ENCODE data around the gene ZNF319.
"Not testable (repeated sequence)": the region's sequence is repeated elsewhere in the genome, so short reads cannot be mapped to it uniquely, and the experiment has no call there.

Gene ZNF319

DNA sequence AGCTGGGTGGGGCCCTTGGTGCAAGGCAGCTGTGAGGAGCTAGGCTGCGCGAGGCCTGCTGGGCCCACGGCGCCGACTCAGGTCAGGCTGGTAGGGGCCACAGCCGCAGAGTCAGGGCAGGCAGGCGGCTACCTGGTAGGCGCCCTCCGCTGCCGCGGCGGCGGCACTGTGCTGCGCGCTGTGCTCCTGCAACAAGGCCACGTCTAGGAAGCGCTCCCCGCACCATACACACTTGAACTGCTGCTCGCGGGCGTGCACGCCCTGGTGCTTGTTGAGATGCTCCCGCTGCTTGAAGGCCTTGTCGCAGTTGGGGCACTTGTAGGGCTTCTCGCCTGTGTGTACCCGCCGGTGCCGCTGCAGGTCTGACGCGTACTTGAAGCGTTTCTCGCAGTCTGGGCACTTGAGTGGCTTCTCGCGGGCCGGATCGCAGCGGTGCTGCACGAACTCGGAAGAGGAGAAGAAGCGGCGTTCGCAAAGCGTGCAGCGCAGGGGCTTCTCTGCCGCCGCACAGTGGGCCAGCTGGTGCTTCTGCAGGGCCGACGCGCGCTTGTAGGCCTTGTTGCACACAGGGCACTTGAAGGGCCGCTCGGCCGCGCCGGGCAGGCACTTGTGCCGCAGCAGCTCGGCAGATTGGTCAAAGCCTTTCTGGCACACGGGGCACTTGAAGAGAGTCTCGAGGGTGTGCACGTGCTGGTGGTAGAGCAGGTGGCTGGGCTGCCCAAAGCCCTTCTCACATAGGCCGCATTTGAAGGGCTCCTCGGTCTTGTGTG is 3.9 kb downstream of the ZNF319 start:
- DNase-seq = no peak

DNA sequence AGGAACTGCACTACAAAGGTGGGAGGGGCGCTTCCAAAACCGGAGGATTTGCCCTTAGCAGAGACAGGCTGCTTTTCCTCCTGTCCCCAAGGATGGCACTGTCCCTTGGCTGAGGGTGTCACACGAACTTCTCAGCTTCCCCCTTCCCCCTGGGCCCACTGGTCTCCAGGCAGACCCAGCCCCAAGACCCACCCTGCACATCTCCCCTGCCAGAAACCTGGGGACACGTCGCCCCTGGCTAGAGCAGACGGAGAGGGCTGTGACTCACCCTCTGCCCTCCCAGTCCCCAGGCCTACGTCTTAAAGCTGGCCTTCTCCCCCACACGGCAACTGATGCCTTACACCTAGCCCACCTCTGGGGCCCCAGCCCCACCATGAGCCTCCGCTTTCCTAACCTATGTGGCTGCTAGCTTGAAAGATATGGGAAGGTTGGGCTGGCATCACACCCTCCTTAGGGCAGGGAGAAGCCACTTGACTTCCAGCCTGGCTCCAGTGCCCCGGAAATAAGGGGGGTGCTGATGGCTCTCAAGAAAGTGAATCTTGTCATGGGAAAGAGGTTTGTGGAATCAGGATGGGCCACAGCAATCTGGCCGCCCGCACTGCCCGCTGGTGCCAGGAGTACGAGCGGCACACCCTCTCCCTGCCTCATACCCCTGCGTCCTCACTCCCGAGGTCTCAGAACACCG is 4.6 kb downstream of the ZNF319 start:
- no peak for DNase-seq

DNA sequence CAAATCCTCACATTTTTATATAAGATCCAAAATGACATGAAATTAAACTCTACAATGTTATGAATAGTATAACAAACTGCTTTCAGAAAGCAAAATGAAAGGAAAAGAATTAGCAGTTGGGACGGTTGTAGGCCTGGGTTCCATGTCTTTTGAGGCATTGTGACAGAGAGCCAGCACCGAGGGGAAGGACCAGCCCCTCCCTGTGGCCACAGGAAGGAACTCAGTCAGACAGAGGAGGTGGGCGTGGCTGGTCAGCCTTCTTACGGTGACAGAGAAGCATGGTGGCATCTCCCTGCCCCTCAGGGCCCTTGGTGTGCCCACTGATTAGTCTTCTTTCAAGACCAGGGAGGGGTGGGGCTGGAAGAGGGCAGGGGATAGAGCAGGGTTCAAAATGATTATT is 5.7 kb downstream of the ZNF319 start:
- DNase-seq = peak in 1 of 2 experiments; percentile 13

DNA sequence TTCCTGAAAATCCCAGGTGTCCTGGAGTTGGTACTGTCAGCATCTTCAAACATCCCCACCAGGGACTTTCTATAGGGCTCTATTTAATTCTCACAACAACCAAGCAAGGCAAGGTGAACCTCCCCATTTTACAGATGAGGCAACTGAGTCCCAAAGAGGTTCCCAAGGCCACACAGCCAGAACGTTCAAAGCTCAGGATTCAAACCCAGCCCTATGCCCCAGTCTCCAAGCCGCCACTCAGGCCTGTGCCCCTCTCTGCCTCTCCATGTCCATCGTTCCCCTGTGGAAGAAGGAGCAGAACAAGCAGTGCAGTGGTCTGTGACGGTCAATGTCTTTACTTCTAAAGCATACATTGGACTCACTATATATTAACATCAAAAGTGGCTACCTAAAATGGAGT is 6.1 kb downstream of the ZNF319 start:
- no peak for DNase-seq

DNA sequence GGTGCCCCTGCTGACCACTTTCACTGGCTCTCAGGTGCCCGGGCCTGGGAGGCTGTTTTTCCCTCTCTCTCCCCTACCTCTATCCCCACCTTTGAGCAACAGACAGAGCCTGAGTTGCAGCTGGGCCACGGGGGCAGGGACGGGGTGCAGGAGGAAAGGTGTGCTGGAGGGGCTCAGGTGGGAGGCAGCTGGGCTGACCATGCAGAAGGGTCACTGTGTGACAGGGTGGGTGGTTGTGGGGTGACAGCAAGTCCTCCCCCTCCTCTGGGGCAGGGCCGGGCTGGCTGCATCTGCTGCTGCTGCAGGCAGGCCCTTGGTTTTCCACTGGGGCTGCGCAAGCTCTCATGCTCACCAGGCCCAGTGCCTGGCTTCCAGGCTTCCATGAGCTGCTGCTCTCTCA is 6.6 kb downstream of the ZNF319 start:
- DNase-seq = no peak

DNA sequence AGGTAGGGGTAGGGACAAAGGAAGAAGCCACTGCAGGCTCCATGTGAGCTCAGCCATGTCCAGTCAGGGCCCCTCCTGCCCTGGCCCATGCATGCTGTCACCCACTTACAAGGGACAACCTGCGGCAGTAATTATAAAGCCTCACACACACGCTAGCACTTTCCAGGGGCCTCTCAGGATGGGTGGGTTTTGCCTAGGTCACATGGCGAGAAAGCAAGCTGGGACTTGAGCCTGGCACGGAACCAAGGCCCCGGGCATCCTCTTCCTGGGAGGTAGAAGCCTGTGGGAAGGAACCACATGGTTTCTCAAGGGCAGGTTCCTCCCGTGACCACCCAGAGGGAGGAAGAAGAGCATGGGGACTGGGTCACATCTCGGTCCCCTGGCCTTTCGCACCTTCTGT is 7.0 kb downstream of the ZNF319 start:
- DNase-seq = no peak

DNA sequence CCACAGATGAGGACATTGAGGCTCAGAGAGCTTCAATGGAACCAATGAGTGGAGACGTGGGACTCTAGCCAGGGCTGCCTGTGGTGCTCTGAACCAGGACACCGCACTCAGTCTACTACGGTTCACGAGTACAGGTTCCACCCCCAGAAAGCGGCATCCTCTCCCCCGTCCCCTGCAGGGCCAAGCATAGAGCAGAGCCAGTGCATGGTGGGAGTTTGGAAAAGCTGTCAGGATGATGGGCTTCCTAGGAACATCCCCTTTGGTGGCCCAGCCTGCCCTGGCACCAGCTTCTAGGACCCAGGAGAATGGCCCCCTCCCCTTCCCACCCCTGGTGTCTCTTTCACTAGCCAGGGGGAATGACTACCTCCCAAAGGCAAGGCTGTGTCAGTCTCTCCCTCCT is 8.4 kb downstream of the ZNF319 start:
- DNase-seq = no peak

DNA sequence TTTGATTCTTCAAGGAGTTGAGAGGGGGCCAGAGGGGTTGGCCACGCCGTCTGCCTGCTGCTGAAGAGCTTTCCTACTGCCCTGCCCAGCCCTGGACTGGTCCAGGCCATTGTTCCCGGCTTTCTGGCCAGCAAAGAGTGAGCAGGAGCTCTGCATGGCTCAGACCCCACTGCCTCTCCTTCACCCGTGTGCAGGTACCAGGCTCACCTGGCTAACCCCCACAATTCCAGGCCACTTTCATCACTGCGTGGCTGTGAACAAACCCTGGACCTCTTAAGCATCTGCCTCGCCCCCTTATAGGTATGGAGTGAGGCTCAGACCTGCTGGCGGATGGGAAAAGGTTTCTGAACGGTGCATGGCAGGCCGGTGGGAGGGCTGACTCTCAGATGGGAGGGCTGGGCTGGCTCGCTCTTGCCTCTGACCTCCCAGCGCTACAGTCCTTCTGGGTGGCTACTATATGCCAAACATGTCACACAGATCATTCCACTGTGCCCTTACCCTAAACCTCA is 8.9 kb downstream of the ZNF319 start:
- DNase-seq = no peak

DNA sequence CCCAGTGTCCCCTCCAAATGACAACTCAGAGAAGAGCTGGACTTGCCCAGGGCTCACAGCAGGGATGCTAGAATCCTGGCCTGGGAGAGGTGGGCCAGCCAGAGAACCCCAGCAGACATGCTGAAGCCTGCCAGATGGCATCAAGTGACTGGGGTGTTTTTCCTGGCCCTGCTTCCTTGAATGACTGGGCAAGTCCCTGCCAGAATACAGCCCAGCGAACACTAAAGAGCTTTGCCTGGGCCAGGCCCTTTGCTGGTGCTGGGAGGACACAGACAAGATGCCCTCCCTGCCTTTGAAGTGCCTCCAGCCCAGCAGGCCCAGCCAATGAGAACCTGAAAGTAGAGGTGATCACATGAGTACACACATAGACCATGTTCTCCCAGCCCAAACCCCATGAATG is 11.5 kb downstream of the ZNF319 start:
- no peak for DNase-seq

DNA sequence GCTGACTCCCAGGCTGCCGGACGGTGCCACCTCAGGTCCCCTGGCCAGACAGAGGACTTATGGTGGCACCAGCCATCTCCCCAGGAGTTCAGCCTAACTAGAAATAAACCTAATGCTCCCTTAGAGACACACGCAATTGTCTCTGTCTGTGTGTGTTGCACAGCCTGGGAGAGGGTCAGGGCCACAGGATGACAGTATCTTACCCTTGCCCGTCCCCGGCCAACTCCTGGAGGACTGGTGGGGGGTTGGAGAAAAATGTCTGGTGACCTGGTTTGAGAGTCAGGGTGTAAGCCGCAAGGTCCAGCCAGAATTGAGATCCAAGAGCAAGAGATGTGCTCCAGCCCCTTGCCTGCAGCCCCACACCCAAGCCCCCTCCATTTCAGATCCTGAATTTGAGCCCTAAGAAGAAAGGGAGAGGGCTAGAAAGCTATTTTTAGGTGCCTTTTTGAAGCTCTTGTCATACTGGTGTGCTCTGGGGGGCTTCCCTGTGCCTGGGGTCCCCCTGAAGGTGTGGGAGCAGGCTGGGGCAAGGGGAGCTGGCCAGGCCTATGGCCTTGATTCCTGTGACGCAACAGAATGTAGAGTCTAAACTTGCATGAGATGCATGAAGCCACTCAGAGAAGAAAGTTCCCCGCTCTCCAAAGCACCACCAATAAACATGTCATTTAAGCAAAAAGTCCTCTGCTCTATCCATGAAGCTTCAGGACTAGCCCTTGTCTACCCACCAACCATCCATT is 12.9 kb downstream of the ZNF319 start:
- DNase-seq = no peak

DNA sequence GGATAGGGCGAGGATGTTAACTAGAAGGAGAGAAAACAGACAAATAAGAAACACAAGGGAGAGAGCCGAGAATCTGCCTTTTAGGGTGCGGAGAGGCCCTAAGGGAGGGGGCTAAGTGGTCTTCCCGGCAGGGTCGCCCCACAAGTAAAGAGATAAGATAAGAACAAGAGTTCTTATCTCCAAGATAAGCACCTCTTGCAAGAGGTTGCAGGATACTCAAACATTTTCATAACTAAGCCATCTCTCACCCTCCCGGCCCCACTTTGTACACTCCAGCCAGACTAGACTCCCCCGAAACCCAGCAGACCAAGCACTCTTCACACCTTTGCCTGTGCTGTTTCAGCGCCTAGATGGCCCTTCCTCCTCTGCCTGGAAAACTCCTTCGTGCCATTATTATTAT is 14.3 kb downstream of the ZNF319 start:
- no peak for DNase-seq

DNA sequence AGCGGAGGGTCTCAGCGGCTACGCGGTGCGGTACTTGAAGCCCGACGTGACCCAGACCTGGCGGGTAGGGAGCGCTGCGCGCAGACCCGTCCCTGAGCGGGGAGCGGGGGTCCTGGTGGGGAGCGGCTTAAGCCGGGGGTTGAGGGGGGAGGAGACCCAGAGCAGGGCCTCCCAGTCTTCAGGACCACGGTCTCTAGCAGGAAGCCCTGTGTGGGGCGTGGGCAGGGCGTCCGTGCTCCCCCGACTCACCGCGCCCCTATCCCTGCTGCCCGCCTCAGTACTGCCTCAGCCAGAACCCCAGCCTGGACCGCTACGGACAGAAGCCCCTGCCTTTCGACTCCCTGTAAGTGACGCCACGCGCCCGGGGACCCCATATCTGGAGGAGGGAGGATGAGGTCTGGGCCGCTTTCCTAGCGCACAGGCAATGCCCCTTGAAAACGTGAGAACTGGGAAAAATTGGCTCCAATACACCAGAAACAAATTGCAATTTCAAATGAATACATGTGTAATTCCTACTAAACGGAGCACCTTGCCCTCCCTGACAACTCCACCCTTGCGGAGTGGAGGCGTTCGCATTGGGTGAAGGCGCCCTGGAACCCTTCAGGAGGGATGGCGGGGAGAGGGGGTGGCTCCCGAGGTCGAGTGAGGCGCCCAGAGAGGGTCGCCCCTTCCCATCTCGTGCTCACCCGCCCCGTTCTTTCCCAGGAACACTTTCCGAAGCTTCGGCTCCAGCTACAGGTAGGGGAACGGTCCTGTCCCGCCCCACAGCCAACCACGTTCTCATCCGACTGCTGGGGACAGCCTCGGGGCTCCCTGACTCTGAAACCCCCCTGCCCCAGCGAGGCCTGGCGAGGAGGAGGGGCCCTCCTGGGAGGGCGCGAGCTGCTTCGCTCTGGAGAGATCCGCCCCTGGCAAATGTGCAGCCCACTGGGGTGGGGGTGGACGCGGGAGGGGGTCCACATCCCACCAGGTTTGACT is 15.0 kb downstream of the ZNF319 start:
- DNase-seq = no peak

DNA sequence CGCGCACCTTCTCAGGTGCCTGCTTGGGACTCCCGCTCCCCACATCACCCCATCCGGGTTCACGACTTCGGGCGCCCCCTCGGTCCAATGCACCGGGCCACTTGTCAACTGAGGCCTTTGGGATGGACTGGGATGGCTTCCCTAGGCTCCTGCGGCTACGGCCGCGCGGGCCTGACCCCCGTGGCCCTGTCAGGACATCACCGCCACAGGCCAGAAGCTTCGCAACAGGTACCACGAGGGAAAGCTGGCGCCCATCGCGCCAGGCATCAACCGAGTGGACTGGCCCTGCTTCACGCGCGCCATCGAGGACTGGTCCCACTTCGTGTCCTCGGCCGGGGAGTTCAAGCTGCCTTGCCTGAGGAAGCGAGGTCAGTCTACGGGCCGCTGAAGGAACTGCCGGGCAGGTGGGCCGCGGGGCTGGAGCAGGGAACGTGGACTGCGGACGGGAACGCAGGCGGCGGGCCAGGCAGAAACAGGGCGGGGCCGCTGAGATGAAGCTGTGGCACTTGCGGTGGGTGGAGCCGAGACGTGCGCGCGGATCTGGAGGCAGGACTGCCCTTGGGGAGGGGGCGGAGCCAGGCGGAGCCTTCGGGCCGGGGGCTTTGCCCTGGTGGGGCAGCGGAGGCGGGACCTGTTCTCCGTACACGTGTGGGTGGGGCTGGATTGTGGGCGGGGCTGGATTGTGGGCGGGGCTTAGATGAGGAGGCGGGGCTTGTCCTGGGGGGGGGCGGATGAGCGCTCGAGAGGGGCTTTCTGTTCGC is 15.8 kb downstream of the ZNF319 start:
- no peak for DNase-seq

DNA sequence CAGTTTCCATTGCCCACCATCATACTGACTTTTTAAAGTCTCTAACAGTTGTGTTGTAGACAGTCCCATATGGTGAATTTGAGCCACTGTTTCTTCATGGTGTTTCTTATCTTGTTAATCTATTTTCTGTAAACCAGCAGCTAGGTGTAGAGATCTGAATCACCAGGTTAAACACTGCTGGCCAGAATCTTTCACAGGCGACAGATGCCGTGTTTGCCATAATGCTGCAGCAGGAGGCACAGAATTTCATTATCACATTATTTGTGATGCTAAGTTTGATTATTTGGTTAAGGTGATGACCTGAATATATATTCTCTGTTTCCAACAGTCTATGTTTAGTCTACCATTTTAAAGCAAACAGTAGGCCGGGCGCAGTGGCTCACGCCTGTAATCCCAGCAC is 18.1 kb downstream of the ZNF319 start:
- no peak for DNase-seq

DNA sequence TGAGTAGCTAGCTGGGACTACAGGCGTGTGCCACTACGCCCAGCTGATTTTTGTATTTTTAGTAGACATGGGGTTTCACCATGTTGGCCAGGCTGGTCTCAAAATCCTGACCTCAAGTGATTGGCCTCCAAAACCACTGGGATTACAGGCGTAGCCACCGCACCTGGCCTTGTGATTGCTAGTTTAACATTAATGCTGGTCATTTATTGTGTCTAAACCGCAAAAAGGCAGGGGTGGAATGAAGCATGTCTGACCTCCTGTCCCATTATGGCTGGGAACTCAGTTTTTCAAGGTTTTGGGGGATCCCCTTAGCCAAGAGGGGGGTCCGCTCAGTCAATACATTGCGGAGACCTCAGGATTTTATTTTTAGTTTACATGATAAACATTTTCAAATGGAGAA is 18.8 kb downstream of the ZNF319 start:
- DNase-seq = no peak

DNA sequence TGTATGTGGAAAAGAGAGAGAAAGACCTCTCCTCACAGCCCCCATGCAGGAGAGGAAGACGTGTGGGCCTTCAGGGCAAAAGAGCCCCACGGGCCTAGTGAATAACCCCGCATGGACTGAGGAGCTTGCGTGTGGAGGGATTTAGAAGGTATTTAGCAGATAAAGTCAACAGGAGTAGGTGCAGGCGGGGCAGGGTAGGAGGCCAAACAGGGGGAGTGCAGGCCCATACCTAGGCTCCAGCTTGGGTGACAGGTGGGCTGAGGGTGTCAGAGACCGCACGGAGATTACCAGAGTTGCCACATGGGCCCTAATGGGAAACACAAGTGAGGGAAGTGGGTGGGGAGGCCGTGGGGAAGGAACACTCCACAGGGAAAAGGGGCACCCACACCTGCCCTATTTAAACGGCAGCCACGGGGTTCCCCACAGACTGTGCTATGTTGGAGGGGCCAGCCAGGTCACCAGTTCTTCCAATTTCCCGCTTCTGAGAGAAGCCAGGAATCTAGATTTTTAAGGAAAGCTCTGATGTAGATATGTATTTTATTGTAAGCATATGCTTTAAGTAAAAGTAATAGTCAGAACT is 21.4 kb downstream of the ZNF319 start:
- no peak for DNase-seq

DNA sequence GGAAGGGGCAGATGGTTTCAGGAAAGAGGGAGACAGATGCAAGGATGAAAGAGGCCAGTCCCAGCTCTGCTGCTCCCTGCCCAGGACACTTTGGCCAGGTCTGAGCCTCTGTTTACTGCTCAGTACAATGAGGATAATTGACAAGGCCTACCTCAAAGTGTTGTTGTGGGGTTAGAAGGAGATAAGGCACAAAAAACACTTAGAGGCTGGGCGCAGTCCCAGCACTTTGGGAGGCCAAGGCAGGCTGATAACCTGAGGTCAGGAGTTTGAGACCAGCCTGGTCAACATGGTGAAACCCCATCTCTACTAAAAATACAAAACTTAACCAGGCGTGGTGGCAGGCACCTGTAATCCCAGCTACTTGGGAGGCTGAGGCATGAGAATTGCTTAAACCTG is 22.4 kb downstream of the ZNF319 start:
- DNase-seq = not testable (repeated sequence)

DNA sequence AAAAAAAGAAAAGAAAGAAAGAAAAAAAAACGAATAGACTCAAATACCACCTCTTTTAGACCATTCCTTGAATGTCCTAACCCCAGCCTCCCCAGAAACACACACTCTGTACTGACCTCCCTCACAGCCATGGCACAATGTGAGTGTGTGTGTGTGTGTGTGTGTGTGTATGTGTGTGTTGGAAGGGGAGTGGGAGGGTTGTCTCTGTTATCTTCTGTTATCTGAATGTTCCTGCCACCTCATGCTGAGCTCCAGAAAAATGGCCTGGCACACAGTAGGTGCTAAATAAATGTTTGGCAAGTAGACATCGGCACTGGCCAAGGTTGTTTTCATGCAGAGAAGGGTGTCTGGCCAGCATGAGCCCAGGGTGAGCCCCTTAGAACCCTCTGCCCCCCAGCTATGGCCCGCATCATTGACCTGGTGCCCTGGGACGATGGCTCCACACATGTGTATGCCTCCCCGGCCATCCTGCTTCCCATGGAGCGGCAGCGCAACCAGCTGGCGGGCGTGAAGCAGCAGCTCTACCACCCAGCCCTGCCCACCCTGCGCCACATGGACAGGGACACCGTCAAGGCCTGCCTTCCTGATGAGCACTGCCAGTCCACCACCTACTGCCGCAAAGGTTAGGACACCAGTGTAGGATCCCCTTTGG is 22.9 kb downstream of the ZNF319 start:
- no peak for DNase-seq

DNA sequence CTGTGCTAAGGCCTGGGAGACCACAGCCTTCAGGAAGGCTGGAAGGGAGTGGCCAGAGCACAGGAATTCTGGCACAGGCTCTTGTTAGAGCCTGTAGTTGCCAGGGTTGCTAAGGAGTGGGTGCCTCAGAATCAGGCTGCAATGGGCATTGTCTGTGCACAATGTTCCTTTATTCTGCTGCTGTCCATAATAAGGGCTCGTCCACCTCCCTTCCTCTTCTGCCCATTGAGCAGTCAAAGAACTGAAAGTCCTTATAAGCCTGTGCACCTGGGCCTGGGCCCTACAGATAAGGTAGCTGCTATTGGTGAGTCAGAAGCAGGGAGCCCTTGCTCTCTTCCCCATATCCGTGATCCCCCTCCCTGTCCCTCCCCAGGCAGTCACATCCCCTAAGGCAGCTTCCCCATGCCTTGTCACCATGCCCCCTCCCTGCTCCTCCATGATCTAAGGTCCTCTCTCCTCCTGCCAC is 24.1 kb downstream of the ZNF319 start:
- no peak for DNase-seq

DNA sequence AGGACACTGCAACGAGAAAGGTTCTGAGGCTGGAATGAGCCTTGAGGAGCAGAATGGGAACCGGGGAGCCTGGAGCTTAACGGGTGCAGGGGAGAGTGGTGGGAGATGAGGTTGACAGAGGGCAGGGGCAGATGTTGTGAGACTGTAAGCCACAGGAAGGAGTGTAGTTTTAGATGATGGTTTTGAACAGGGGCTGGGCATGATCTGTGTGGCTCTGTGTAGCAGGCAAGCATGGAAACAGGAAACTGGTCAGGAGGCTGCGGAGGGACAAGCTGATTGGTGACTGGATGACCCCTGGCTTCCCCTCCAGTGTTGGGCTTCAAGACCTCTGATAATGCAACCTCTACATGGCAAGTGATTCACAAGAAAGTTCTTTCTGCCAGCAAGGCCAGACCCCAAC is 28.2 kb downstream of the ZNF319 start:
- no peak for DNase-seq

DNA sequence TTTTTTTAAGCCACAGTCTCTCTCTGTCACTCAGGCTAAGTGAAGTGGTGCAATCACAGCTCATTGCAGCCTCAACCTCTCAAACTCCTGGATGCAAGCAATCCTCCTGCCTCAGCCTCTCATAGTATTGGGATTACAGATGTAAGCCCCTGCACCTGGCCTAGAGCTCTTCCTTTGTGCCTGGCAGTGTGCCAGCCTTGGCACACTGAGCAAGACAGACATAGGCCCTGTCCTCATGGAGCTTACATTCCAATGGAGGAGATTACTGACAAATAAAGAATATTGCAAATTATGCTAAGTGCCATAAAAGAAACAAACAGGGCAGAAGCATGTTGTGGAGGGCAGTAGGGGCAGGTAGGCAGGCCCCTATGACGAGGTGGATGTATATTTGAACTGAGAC is 28.6 kb downstream of the ZNF319 start:
- no peak for DNase-seq
